BJ (cell line): ENCODE results near the gene PAXIP1. TPM values are rescaled to one million over a fixed set of nuclear protein-coding genes. Genes with fewer than 3 reads are reported as not detected.
"Not testable (repeated sequence)": the region's sequence is repeated elsewhere in the genome, so short reads cannot be mapped to it uniquely, and the experiment has no call there.

Experiments
- CTCF ChIA-PET: fragments of 350-600 bp; formaldehyde crosslinking; extraction: SDS; loops from one replicate; lab custom pipeline; 2021; ENCODE audit warnings: antibody characterized with exemption, inconsistent platforms; lab: Yijun Ruan, JAX
- POLR2A ChIA-PET: fragments of 300-600 bp; sonication (Branson Sonifier 250); formaldehyde crosslinking; extraction: SDS; loops from one replicate; lab custom pipeline; 2021; ENCODE audit warnings: antibody characterized with exemption; lab: Charles Lee
- DNase-seq: peaks from one replicate; pipeline ENCODE4 v3.0.0-alpha.2; 2011; ENCODE audit warnings: low read depth
- H3K27me3 ChIP-seq: 2 replicates; pipeline ENCODE4 v1.6.0; 2011; ENCODE audit warnings: low read length; ENCODE audit not compliant: control insufficient read depth, insufficient read depth
- H3K36me3 ChIP-seq: 2 replicates; pipeline ENCODE4 v1.5.1; 2011; ENCODE audit warnings: low read length; ENCODE audit not compliant: control insufficient read depth, insufficient read depth
- H3K4me3 ChIP-seq: 2 replicates; pipeline ENCODE4 v1.5.1; 2011; ENCODE audit warnings: low read depth, mild to moderate bottlenecking, control low read depth, low read length
- polyA minus RNA-seq: library from RNA; depleted of rRNA, polyadenylated mRNA; stranded (reverse); fragments of >200 nt; gene quantifications from 2 replicates; pipeline ENCODE4 v1.2.3, GENCODE V29; 2011; rRNA and poly(A)+ RNA removed
- polyA plus RNA-seq: library from polyadenylated mRNA; depleted of rRNA; stranded (reverse); fragments of >200 nt; gene quantifications from 2 replicates; pipeline ENCODE4 v1.2.3, GENCODE V29; 2011; rRNA removed
- TF ChIP-seq, protein P1 (sequence below): IDR thresholded peaks from 2 replicates; pipeline ENCODE4 v1.5.1; 2011; ENCODE audit warnings: low read depth, mild to moderate bottlenecking, control low read depth, inconsistent platforms, low read length, moderate library complexity; ENCODE audit not compliant: insufficient read depth

The PAXIP1 gene, protein sequence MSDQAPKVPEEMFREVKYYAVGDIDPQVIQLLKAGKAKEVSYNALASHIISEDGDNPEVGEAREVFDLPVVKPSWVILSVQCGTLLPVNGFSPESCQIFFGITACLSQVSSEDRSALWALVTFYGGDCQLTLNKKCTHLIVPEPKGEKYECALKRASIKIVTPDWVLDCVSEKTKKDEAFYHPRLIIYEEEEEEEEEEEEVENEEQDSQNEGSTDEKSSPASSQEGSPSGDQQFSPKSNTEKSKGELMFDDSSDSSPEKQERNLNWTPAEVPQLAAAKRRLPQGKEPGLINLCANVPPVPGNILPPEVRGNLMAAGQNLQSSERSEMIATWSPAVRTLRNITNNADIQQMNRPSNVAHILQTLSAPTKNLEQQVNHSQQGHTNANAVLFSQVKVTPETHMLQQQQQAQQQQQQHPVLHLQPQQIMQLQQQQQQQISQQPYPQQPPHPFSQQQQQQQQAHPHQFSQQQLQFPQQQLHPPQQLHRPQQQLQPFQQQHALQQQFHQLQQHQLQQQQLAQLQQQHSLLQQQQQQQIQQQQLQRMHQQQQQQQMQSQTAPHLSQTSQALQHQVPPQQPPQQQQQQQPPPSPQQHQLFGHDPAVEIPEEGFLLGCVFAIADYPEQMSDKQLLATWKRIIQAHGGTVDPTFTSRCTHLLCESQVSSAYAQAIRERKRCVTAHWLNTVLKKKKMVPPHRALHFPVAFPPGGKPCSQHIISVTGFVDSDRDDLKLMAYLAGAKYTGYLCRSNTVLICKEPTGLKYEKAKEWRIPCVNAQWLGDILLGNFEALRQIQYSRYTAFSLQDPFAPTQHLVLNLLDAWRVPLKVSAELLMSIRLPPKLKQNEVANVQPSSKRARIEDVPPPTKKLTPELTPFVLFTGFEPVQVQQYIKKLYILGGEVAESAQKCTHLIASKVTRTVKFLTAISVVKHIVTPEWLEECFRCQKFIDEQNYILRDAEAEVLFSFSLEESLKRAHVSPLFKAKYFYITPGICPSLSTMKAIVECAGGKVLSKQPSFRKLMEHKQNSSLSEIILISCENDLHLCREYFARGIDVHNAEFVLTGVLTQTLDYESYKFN
- 4.0 and 4.6 TPM in 2 replicates for polyA plus RNA-seq
- polyA minus RNA-seq = 2.5 and 3.1 TPM in 2 replicates

GRCh38 chr7:155003092-155003375 is at the start of gene PAXIP1:
PAXIP1 (minus strand) TSS chr7:155003124; CDS start chr7:155002929, 195 bp downstream.
- no peak for DNase-seq
- Histone ChIP-seq H3K36me3 (no peaks in the 10 kb centered on the region), H3K27me3 (no peaks in the 10 kb centered on the region), H3K4me3 (peak within 1 kb of the TSS; percentile 78)
- POLR2A ChIA-PET = no interaction called here
- CTCF ChIA-PET = interaction anchor here (0.9 kb wide), 1 partner anchor 342 kb away, joined by 4 read pairs; no protein-coding TSS in a partner anchor
- TF ChIP-seq, protein P1, sequence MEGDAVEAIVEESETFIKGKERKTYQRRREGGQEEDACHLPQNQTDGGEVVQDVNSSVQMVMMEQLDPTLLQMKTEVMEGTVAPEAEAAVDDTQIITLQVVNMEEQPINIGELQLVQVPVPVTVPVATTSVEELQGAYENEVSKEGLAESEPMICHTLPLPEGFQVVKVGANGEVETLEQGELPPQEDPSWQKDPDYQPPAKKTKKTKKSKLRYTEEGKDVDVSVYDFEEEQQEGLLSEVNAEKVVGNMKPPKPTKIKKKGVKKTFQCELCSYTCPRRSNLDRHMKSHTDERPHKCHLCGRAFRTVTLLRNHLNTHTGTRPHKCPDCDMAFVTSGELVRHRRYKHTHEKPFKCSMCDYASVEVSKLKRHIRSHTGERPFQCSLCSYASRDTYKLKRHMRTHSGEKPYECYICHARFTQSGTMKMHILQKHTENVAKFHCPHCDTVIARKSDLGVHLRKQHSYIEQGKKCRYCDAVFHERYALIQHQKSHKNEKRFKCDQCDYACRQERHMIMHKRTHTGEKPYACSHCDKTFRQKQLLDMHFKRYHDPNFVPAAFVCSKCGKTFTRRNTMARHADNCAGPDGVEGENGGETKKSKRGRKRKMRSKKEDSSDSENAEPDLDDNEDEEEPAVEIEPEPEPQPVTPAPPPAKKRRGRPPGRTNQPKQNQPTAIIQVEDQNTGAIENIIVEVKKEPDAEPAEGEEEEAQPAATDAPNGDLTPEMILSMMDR = no peak

- Histone ChIP-seq H3K36me3 (no peaks in the 10 kb centered on the region), H3K27me3 (no peaks in the 10 kb centered on the region), H3K4me3 (no peak overlapping the region)
- TF ChIP-seq, protein P1 = no peak
- DNase-seq = no peak
- ChIA-PET CTCF (no interaction called here), POLR2A (no interaction called here)
Observed at GRCh38 chr7:155051355-155051754, 48.4 kb upstream of the PAXIP1 start.

GRCh38 chr7:155048006-155048405 is 45.1 kb upstream of the PAXIP1 start:
- Histone ChIP-seq H3K36me3 (no peaks in the 10 kb centered on the region), H3K4me3 (no peak overlapping the region), H3K27me3 (no peaks in the 10 kb centered on the region)
- TF ChIP-seq, protein P1 = no peak
- CTCF ChIA-PET = no interaction called here
- DNase-seq = no peak
- POLR2A ChIA-PET = no interaction called here

- H3K27me3 ChIP-seq = no peaks in the 10 kb centered on the region
- no peaks in the 10 kb centered on the region for H3K36me3 ChIP-seq
- POLR2A ChIA-PET = no interaction called here
- TF ChIP-seq, protein P1 = no peak
- no peak overlapping the region for H3K4me3 ChIP-seq
- no peak for DNase-seq
- CTCF ChIA-PET = no interaction called here
Observed at GRCh38 chr7:155043756-155044155, 40.8 kb upstream of the PAXIP1 start.

DNA sequence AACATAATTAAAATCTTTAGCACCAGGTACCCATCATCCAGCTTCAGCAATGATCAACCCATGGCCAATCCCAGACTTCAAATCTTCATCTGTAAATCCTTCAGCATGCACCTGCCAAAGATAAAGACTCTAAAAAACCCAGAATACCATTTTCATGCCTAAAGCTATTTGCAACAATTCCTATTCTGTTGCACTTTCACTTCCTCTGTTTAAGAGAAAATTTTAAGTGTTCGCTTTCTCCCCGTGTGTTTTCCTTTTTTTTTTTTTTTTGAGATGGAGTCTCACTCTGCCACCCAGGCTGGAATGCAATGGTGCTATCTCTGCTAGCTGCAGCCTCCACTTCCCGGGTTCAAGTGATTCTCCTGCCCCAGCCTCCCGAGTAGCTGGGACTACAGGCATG is 35.4 kb upstream of the PAXIP1 start:
- DNase-seq = no peak
- H3K36me3 ChIP-seq = no peaks in the 10 kb centered on the region
- ChIA-PET CTCF (interaction anchor here (1.4 kb wide), 1 partner anchor 30 kb away, joined by 4 read pairs; no protein-coding TSS in a partner anchor), POLR2A (no interaction called here)
- no peaks in the 10 kb centered on the region for H3K27me3 ChIP-seq
- H3K4me3 ChIP-seq = no peak overlapping the region
- TF ChIP-seq, protein P1 = no peak

DNA sequence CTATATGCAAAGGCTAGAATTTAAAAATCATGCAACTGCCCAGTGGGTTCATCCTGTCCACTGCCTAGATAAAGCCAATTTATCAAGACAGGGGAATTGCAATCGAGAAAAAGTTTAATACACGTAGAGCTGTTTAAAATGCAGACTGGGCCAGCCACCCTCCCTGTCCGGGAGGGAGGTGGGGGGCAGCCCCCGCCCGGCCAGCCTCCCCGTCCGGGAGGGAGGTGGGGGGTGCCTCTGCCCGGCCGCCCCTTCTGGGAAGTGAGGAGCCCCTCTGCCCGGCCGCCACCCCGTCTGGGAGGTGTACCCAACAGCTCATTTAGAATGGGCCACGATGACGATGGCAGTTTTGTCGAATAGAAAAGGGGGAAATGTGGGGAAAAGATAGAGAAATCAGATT is 31.6 kb upstream of the PAXIP1 start:
- DNase-seq, H3K27me3 ChIP-seq, H3K4me3 ChIP-seq, CTCF ChIA-PET, POLR2A ChIA-PET, H3K36me3 ChIP-seq: not testable (repeated sequence)
